GM15510 (cell line): Measurements from ENCODE around the gene C14orf180.

Experiments
- POLR2A ChIP-seq: IDR thresholded peaks from 3 replicates; pipeline ENCODE4 v1.6.1; 2011; ENCODE audit warnings: borderline replicate concordance; ENCODE audit not compliant: insufficient read length; ENCODE audit errors: extremely low read depth

C14orf180 gene

DNA sequence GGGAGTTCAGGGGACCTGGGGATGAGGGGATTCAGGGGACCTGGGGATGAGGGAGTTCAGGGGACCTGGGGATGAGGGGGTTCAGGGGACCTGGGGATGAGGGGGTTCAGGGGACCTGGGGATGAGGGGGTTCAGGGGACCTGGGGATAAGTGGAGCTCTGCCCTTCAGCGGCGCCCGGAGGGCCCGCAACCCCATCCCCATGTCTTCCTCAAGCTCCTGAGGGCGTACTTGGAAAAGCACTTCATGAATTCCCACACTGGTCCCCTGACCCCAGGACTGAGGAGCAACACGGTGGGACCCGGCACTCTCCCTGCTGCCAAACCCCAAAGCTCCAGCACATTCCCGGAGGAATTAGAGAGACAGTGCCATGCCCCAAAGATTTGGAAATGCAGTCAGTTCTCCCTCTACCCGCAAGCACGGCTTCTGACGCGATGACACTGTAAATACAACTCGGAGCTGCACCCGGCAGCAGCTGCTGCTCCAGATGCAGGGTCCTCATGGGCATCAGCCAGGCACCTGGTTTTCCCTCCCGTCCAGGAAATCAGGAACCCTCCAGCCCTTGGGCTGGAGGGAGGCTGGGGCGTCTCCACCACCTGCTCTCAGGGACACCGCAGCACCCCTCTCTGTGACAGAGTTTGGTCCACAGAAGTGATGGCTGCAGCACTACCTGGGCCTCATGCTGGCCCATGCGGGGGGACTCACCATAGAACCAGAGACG is 32.8 kb upstream of the C14orf180 start:
- no peak for TF ChIP-seq POLR2A

DNA sequence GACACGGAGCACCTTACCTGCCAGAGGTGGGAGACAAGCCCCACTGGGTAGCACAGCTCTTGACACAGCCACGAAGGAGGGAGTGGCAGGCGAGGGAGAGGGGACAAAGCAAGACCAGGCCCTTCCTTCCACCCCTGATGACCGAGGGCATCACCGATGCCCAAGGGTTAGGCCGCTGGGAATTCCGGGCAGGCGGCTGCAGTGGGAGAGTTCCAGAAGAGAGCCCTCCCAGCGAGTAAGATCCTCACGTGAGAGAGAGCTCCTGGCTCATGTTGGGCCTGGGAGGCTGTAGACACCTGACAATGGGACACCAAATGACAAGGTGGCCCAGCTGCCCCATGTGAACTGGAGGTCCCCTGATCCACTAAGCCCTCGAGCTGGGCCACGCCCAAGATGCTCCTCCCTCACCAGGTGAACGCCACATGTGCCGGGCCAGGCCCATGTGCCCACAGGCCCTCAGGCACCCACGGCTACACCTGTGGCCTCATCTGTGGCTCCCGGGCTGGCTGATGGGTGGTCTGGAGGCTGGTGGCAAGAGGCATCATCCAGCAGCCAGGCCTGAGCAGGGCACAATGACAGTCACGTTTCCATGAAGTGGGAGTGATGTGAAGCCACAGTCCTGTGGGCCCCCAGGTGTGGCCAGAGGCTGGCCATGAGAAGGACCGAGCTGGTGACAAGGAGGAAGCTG is 32.1 kb upstream of the C14orf180 start:
- no peak for TF ChIP-seq POLR2A

DNA sequence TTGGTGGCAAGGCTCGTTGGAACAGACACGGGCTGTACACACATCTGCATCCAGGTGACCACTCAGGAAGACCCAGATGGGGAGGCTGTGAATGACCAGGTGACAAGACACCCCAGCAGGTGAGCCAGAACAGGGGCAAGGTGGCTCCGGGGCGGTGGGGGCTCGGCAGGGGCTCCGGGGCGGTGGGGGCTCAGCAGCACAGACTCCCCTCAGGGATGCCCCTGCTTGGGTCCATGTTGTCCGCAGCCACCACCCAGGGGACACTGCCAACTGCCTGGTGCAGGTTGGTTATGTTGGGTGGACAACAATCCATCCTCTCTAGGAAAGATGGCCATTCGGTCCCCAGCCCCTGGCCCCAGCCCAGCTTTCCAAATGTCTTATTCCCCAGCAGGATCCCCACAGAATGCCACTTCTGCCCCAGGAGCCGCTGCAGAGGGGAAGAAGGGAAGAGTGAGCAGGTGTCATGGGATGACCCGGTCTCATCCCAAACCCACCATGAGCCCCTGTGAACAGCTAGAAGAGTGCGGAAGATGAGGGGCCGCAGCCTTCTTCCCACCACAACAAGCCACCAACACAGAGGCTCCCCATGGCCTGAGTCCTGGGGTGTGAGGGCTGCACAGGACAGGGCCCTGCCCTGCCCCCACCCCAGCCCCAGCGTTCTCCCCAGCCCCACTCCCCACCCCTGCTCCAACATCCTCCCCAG is 31.4 kb upstream of the C14orf180 start:
- TF ChIP-seq POLR2A = no peak

DNA sequence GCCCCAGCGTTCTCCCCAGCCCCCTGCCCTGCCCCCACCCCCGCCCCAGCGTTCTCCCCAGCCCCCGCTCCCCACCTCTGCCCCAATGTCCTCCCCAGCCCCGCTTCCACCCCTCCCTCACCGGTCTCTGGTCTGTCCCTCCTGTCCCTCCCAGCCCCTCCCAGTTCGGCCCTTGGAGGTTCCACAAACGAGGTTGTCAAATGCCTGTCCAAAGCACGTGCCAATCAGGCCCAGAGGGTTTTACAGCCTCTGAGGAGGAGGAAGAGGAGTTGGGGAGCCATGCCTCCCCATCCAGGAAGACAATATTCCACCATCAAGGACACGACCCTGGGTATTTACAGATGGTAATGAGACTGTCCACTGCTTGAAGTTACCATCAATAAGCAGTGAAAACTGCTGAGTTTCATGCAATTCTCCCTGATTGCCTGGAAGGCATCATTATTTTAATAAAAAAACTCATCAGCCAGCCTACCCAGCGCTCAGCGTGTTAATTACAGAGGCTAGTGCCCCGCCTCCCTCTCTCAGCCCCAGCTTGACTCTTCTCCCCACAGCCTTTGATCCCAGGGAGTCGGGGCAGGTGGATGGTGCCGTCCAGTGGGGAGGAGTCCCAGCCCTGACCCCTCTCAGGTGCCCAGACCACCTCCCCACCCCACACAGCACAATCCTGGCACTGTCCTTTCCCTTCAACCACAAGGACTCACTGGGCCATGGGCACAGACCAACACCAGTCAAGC is 30.6 kb upstream of the C14orf180 start:
- no peak for TF ChIP-seq POLR2A

DNA sequence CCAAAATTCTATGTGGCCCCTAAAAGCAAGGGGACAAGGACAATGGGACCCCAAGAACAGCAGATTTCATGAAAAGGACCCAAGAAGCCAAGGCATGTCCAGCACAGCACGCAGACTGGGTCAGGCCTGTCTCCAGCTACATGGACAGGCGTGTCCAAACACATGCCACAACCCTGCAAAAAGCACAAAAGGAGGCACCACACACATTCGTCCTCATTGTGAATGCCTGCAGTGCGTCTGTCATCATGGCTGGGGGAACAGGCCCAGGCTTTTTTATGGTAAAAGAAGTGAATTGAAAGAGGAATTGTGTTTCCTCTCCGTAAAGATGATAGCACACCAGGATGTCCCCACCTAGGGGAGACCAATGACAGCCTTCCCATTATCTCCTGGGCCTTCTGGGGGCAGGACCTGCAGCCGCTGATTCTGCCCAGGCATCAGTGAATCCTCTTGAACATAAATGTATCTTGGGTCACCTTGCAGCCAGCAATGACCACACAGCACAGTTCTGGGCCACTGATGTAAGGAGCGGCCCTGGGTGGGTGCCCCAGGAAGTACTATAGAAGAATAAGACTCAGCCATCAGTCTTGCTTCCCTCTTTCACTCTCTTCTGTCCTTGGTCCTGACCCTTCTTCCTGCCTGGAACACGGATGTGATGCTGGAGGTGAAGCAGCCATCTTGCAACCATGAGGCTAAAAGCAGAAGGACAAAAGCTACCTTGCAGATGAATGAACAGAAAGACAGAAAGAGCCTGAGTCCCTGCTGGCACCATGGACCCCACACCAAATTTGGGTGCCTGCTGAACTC is 29.8 kb upstream of the C14orf180 start:
- TF ChIP-seq POLR2A = no peak

DNA sequence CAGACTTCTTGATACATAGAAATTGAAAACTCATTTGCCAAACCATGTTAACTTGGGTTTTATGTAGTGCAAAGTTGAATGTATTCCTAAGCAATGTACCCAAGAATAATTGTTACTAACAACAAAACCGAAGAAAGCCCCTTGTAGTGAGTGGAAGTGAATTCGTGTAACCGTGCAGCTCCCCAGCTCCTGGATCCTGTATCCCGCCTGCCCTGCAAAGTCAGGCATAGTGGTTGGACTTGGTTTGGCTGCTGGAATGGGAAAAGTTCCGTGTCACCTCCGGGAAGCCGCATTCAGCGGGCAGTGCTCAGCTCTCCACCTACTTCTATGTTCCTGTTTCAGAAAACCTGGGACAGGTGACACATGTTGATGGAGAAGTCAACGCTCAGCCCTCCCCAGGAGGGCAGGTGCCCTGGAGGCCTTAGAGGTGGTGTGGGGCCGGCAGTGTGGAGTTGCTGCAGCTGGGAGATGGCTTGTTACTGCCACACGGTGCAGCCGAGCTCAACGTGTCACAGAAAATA is 29.2 kb upstream of the C14orf180 start:
- TF ChIP-seq POLR2A = no peak

DNA sequence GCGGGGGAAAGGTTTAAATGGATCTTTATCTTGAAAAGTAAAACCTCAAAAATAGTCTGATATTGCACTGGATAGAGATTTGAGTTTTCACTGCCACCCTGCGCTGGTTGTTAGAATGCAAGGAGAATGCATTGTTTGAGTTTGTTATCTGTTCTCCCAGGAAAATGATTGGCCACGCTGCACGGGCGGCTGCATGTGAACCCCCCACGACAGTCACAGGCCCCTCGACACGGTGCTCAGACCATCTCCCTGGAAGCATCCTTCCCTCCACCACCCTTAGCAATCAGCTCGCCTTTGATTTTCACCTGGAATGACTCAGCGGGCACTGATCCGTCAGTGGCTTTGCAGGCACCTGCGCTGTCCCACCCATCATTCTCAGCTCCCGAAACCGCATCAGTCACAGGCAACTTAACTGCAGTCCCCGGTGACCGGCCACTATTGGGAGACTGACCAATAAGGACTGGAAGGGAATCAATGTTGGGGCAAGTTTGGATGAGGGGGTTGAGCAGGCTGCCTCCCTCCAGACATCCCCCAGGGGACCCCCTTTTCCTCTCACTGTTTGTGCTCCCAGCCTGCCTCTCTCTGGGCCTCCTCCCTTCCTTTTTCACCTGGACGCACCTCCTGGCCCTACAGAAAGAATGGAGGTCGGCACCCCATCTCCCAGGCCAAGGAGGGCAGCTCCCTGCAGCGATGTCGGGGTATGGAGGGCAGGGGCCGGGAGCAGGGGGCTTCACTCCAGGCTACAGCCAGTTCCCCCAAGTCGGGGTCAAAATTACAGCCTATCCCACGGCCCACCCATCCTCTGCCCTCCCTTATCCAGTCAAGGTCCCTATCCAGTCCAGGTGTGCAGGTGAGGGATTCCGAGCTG is 28.5 kb upstream of the C14orf180 start:
- no peak for TF ChIP-seq POLR2A

DNA sequence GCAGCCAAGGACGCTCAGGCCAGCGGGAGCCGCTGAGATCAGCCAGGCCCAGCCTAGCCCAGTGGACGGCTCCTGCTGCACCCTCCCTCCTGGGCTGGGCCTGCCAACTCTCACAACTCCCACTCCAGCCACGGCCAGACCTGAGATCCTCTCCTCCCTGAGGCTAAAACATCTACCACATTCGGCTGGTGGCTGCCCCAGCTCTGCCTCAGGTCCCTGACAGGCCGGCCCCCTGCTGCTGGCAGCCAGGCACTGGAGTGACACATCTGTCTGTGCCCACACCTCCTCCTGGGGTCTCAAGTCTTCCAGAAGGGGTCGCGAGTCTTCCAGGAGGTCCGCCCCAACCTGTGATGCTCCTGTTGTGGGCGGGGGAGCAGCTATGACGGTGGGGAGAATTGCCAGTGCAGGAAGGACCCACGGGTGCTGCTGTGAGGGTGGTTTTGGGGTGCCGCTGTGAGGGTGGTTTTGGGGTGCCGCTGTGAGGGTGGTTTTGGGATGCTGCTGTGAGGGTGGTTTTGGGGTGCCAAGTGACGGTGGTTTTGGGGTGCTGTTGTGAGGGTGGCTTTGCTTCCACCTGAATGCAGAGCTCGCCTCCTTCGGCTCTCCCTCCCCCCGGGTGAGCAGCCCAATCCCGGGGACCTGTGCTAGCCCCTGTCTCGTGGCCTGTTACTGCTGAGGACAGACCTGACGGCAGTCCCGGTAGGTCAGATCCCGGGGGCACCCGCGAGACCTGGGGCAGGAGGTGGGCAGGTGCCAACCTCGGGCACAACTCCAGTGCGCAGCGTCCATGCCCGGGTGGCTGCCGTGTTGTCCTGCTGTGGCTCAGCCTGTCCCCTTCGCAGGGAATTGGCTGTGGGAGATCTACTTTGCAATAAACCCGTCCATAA is 27.5 kb upstream of the C14orf180 start:
- TF ChIP-seq POLR2A = no peak

DNA sequence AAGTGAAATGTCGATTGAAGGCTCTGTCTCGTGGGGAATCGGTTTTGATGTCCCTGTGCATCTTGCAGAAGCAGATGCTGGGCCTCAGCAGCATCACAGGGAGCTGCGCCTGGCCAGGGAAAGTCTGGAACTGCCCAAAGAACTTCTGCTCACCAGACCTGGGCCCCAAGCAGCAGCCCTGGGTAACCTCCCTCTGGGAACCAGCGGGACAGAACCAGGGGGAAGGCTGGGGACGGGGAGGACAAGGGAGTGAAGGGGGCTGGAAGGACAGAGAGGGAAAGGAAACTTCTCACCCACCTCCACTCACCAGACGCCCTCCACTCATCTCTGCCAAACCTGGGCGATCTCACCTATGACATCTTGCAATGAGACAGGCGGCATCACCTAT is 26.8 kb upstream of the C14orf180 start:
- no peak for TF ChIP-seq POLR2A

DNA sequence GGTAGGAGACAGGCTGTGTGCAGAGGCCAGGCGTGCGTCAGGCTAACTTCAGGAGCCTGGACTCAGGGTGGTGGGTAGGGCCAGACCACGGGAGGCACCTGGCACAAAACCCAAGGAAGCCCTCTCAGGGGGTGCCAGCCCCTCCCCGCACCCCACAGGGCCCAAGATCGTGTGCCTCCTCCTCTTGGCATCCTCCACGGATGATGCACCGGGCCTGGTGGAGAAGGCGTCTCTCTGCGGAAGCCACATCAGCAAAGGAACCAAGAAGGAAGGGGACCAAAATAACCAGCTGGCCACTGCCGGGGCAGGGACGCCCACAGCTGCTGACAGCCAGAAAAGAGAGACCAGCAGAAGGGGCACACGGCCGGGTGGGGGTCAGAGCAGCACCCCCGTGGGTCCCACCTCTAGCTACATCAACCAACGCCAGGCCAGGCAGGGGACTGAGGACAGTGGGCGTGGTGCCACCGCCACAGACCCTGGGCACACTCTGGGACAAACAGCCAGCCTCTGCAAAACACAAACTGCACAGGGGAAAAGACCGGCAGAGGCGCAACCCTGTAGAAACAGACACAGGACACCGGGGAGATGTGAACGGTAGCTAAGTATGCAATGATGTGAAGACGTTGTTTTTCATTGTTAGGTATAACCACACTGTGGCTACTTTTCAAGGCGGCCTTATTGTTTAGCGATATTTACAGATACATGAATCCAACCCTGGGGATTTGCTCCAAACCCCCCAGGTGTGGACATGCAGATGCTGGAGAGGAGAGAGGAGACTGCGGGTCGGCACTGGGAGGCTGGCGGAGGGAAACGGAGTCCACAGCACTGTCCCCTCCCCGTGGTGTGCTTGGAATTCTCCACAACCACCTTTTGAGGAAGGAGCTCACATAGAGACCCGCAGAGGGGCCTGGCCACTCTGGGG is 26.1 kb upstream of the C14orf180 start:
- TF ChIP-seq POLR2A = no peak

DNA sequence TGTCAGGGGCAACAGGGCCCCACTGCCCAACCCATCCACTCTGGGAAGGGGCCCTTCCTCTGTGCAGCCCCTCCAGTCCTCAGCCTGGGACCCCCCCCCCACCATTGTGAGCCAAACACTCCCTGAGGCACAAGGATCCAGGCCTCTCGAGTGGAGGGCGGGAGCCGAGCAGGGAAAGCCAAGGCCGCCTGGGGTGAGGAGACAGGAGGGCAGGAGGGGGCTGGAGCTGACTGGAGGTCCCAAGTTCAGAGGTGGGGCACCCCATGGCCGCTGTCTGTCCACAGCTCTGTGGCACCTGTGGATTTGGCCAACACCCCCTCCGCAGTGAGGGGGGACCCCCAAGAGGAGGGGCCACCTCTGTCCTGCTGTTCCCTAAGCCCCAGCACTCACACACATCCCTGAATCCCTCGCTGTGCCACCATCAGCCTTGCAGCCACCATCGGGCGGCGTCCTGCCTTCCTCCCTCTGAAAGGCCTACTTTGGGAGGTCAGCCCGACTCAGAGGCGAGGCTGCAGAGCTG is 25.4 kb upstream of the C14orf180 start:
- no peak for TF ChIP-seq POLR2A
